Nephron (organoid): ENCODE measurements around the gene RDM1.
A peak's percentile ranks its signal among the peaks of the same experiment; 100 is the strongest.
"Not testable (repeated sequence)": the region's sequence is repeated elsewhere in the genome, so short reads cannot be mapped to it uniquely, and the experiment has no call there.

Experiments
- H3K27ac Mint-ChIP-seq, 3 experiments: 2 replicates each; pipeline ENCODE4 v1.8.0; 2020; ENCODE audit warnings: mixed read lengths in 3 of 3, mild to moderate bottlenecking in 2 of 3, moderate library complexity in 1 of 3
- H3K27me3 Mint-ChIP-seq: 2 replicates; pipeline ENCODE4 v1.8.0; 2021; ENCODE audit warnings: low read depth, mild to moderate bottlenecking, moderate library complexity, mixed read lengths
- H3K36me3 Mint-ChIP-seq: 2 replicates; pipeline ENCODE4 v1.8.0; 2020; ENCODE audit warnings: low read depth, mixed read lengths
- H3K4me1 Mint-ChIP-seq: 2 replicates; pipeline ENCODE4 v1.8.0; 2020; ENCODE audit warnings: mixed read lengths
- H3K4me3 Mint-ChIP-seq, 3 experiments: 2 replicates each; pipeline ENCODE4 v1.8.0; 2020; ENCODE audit warnings: mild to moderate bottlenecking in 3 of 3, mixed read lengths in 3 of 3, moderate library complexity in 2 of 3
- H3K9me3 Mint-ChIP-seq: 2 replicates; pipeline ENCODE4 v1.8.0; 2020; ENCODE audit warnings: mixed read lengths
- TF ChIP-seq, protein P1 (sequence below), 3 experiments: fragments of 200-600 bp; sonication (generic); IDR thresholded peaks; one replicate each; pipeline ENCODE4 v1.5.0; 2021; ENCODE audit warnings: antibody characterized with exemption in 3 of 3; ENCODE audit not compliant: unreplicated experiment in 3 of 3

RDM1 gene

DNA sequence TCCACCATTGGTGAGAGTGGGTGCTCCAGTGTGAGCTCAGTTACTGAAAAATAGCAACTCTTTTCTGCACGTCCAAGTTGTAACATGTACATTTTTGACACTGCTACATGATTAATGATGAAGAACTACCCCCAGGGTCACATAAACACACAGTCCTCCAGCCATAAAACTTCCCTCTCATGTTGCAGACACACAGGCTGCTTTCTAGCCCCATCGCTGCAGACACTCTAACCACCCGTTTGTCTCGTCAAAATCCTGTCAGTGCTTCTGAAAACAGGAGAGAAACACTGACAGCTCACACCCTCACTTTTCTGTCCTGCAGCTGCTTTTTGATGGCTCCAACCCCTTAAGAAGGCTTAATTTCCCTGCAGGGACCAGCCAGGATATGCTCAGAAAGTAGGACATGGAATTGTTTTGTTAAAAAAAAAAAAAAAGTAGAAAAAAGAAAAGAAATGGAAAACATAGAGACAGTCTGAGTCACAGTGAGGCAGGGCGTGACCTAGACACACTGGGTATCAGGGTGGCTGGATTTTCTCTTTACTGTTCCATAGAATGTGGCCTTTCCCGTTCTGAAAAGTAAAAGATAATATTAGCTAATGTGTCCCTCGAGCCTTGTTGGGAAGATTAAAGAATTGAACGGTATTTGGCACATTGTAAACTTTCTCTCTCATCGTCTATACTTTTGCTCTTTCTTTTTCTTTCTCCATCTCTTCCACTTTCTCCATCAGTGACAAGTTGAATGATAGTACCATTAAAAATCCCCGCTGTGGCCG is 29.7 kb downstream of the RDM1 start:
- H3K4me1 Mint-ChIP-seq, result peaks cover 42% of the 10 kb centered on the region
- peak overlapping the region; percentile 38 to 77 (median 68) for H3K27ac Mint-ChIP-seq
- no peaks in the 10 kb centered on the region for H3K36me3 Mint-ChIP-seq
- H3K27me3 Mint-ChIP-seq, result peaks cover 7% of the 10 kb centered on the region
- H3K4me3 Mint-ChIP-seq, result peak overlapping the region in 2 of 3 experiments; percentile 2 to 67
- TF ChIP-seq, protein P1, sequence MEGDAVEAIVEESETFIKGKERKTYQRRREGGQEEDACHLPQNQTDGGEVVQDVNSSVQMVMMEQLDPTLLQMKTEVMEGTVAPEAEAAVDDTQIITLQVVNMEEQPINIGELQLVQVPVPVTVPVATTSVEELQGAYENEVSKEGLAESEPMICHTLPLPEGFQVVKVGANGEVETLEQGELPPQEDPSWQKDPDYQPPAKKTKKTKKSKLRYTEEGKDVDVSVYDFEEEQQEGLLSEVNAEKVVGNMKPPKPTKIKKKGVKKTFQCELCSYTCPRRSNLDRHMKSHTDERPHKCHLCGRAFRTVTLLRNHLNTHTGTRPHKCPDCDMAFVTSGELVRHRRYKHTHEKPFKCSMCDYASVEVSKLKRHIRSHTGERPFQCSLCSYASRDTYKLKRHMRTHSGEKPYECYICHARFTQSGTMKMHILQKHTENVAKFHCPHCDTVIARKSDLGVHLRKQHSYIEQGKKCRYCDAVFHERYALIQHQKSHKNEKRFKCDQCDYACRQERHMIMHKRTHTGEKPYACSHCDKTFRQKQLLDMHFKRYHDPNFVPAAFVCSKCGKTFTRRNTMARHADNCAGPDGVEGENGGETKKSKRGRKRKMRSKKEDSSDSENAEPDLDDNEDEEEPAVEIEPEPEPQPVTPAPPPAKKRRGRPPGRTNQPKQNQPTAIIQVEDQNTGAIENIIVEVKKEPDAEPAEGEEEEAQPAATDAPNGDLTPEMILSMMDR (IDR thresholded peaks at IDR 0.05; ENCODE audit: unreplicated experiment in 3 of 3), result no peak
- no peaks in the 10 kb centered on the region for H3K9me3 Mint-ChIP-seq

DNA sequence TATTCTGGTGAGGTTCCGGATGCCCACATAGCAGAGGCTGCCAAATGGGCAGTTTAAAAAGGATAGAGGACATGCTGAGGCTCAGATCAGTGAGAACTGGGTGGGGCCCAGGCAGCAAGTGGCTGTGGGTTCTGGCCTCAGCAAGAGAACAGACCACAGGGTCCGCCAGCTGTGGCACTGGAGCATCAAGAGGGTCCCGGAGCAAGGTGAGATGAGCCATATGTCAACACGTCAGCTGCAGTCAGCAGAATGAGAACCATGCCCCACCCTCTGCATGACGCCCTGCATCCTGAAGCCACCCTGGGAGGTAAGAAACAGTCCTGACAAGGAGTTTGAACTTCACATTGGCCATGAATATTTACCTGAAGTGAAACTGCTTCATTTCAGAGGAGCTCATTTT is 30.3 kb downstream of the RDM1 start:
- Mint-ChIP-seq H3K4me3 (no peak overlapping the region), H3K27me3 (peaks cover 7% of the 10 kb centered on the region)
- TF ChIP-seq, protein P1 (IDR thresholded peaks at IDR 0.05; ENCODE audit: unreplicated experiment in 3 of 3), result no peak

GRCh38 chr17:35898283-35899070 is 32.1 kb downstream of the RDM1 start:
- Mint-ChIP-seq H3K4me3 (no peak overlapping the region), H3K4me1 (peaks cover 42% of the 10 kb centered on the region), H3K9me3 (no peaks in the 10 kb centered on the region), H3K27ac (peak overlapping the region in 1 of 3 experiments; percentile 60), H3K36me3 (no peaks in the 10 kb centered on the region), H3K27me3 (peaks cover 3% of the 10 kb centered on the region)
- TF ChIP-seq, protein P1 (IDR thresholded peaks at IDR 0.05; ENCODE audit: unreplicated experiment in 3 of 3), result no peak

More for the DNA sequence above, 30.3 kb downstream of the RDM1 start:
- Mint-ChIP-seq H3K9me3 (no peaks in the 10 kb centered on the region), H3K36me3 (no peaks in the 10 kb centered on the region), H3K27ac (peak overlapping the region; percentile 38 to 77 (median 68)), H3K4me1 (peaks cover 42% of the 10 kb centered on the region)

DNA sequence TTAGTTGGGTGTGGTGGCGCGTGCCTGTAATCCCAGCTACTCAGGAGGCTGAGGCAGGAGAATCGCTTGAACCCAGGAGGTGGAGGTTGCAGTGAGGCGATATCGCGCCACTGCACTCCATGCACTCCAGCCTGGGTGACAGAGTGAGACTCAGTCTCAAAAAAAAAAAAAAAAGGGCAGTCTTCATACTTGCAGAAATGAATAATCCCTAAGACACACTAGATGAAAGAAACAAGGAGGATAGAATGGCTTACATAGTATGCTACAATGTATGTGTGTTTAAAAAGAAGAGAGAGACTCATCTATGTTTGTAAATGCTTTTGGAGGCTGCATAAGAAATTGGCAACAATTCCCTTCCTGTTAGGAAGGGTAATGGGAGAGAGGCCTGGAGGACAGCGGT is 32.8 kb downstream of the RDM1 start:
- Mint-ChIP-seq H3K4me1 (peaks cover 35% of the 10 kb centered on the region), H3K27ac (peak overlapping the region in 1 of 3 experiments; percentile 25)
- H3K36me3 Mint-ChIP-seq, H3K9me3 Mint-ChIP-seq, H3K4me3 Mint-ChIP-seq, H3K27me3 Mint-ChIP-seq: not testable (repeated sequence)

DNA sequence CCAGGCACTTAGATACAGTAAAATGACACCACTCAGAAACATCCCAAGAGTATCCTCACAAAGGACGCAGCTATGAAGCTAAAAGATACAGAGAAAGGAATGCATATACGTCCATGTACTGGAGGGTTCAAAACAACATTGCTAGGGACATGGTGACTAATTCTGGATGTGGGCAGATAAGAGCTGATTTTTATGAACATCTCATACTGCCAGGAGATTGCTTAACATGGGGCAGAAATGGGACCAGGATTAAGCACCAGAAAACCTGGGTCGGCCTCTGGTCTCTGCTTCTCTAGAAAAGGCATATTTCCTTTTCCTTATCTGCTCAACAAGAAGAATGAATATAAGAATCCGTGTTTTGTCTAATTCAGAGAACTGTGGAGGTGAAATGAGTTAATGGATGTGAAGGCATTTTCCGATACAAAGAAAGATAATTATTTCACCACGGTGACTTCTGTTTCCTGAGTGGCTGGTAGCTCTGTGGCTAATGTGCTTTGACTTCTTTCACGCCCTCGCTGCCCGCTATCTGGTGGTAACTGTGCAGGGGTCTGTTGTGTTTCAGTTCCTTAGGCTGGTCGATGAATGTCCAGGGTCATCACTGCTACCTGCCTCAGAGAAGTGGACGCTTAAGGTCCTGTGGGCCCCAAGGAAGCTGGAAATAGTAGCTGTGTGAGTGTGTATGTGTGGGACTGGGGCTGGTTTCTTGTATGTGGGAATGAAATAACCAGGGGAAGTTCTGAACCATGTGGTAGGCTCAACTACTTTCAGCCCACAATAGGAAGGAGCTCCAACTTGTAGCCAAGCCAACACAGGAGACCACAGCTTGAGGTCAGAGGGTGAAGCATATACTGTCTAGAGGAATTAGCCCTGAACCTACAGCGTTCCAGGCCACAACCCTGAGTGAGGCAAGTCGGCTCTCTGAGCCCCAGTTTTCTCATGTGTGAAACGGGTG is 34.7 kb downstream of the RDM1 start:
- Mint-ChIP-seq H3K4me1 (peaks cover 33% of the 10 kb centered on the region), H3K27ac (peak overlapping the region in 1 of 3 experiments; percentile 28), H3K9me3 (no peaks in the 10 kb centered on the region), H3K36me3 (no peaks in the 10 kb centered on the region), H3K4me3 (no peak overlapping the region), H3K27me3 (no peaks in the 10 kb centered on the region)
- TF ChIP-seq, protein P1 (IDR thresholded peaks at IDR 0.05; ENCODE audit: unreplicated experiment in 3 of 3), result no peak
